BLaER1 (cell line): ENCODE results near the gene CHPT1.
"Not testable (repeated sequence)": the region's sequence is repeated elsewhere in the genome, so short reads cannot be mapped to it uniquely, and the experiment has no call there.

Experiments used
- H3K27ac ChIP-seq: shearing (Covaris generic); formaldehyde crosslinking; 2 replicates; pipeline ENCODE4 v1.8.1; 2022
- H3K27me3 ChIP-seq: shearing (Covaris generic); formaldehyde crosslinking; 2 replicates; pipeline ENCODE4 v1.8.1; 2022
- H3K36me3 ChIP-seq: shearing (Covaris generic); formaldehyde crosslinking; 2 replicates; pipeline ENCODE4 v1.8.1; 2022
- H3K4me1 ChIP-seq: shearing (Covaris generic); formaldehyde crosslinking; 2 replicates; pipeline ENCODE4 v1.8.1; 2022
- H3K4me2 ChIP-seq: shearing (Covaris generic); formaldehyde crosslinking; 2 replicates; pipeline ENCODE4 v1.8.1; 2022
- H3K4me3 ChIP-seq: shearing (Covaris generic); formaldehyde crosslinking; 2 replicates; pipeline ENCODE4 v1.8.1; 2022
- H3K9ac ChIP-seq: shearing (Covaris generic); formaldehyde crosslinking; 2 replicates; pipeline ENCODE4 v1.8.1; 2022
- H3K9me3 ChIP-seq: shearing (Covaris generic); formaldehyde crosslinking; 2 replicates; pipeline ENCODE4 v1.8.1; 2022
- H4K20me1 ChIP-seq: shearing (Covaris generic); formaldehyde crosslinking; 2 replicates; pipeline ENCODE4 v1.8.1; 2022
- Cebpa-rat ChIP-seq: shearing (Covaris generic); IDR thresholded peaks from 2 replicates; pipeline ENCODE4 v1.8.1; 2022

Gene CHPT1

GRCh38 chr12:101713059-101713682, 15.7 kb downstream of the CHPT1 start:
- no peaks in the 10 kb centered on the region for H3K27me3 ChIP-seq
- H3K9ac ChIP-seq: no peak overlapping the region
- no peaks in the 10 kb centered on the region for H3K9me3 ChIP-seq
- peaks cover 11% of the 10 kb centered on the region; the same call in 1 of the 2 replicates for H4K20me1 ChIP-seq
- H3K4me2 ChIP-seq: no peak overlapping the region
- no peak overlapping the region for H3K27ac ChIP-seq
- no peak for TF ChIP-seq Cebpa-rat
- H3K36me3 ChIP-seq: peaks cover 11% of the 10 kb centered on the region; the same call in 1 of the 2 replicates
- no peak overlapping the region for H3K4me3 ChIP-seq
- peaks cover 15% of the 10 kb centered on the region; the same call in 1 of the 2 replicates for H3K4me1 ChIP-seq

GRCh38 chr12:101713930-101714329, 16.5 kb downstream of the CHPT1 start:
- no peak for TF ChIP-seq Cebpa-rat
- Histone ChIP-seq H3K4me3 (no peak overlapping the region), H3K36me3 (peaks cover 18% of the 10 kb centered on the region), H3K27me3 (no peaks in the 10 kb centered on the region), H3K4me2 (no peak overlapping the region), H3K9ac (no peak overlapping the region), H3K4me1 (peaks cover 14% of the 10 kb centered on the region; the same call in 1 of the 2 replicates), H4K20me1 (peaks cover 11% of the 10 kb centered on the region; the same call in 1 of the 2 replicates), H3K9me3 (no peaks in the 10 kb centered on the region), H3K27ac (no peak overlapping the region)

- Histone ChIP-seq H3K36me3 (peaks cover 19% of the 10 kb centered on the region), H3K4me1 (peaks cover 7% of the 10 kb centered on the region; the same call in 1 of the 2 replicates), H3K9me3 (no peaks in the 10 kb centered on the region), H3K27ac (no peak overlapping the region), H3K4me2 (no peak overlapping the region), H3K9ac (no peak overlapping the region), H3K27me3 (no peaks in the 10 kb centered on the region), H4K20me1 (peaks cover 11% of the 10 kb centered on the region; the same call in 1 of the 2 replicates), H3K4me3 (no peak overlapping the region)
- TF ChIP-seq Cebpa-rat: no peak
Measured at GRCh38 chr12:101714877-101715444, 17.5 kb downstream of the CHPT1 start.

DNA sequence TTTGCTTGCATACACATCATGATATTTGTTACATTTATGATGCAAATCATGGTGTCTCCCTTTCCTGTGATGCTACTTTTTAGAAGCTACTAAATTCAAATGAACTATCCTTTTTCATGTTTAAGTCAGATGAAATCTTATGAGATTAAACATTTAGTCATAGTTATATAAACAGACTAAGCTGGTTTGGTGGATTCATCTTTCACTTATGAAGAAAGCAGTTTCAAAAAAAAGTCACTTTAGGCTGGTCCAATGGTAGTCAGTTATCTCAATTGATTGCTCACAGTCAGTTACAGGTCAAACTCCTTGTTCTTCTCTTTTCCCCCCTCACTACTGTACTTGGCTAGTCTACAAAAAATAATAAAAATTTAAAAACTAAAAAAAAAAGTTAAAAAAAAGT, 22.1 kb downstream of the CHPT1 start:
- no peak overlapping the region for H3K4me3 ChIP-seq
- no peak for TF ChIP-seq Cebpa-rat
- peaks cover 7% of the 10 kb centered on the region; the same call in 1 of the 2 replicates for H3K4me1 ChIP-seq
- H3K27me3 ChIP-seq: no peaks in the 10 kb centered on the region
- H3K9ac ChIP-seq: no peak overlapping the region
- H4K20me1 ChIP-seq: peaks cover 5% of the 10 kb centered on the region; the same call in 1 of the 2 replicates
- no peak overlapping the region for H3K27ac ChIP-seq
- peaks cover 35% of the 10 kb centered on the region for H3K36me3 ChIP-seq
- no peaks in the 10 kb centered on the region for H3K9me3 ChIP-seq
- no peak overlapping the region for H3K4me2 ChIP-seq

GRCh38 chr12:101720118-101720517, 22.7 kb downstream of the CHPT1 start:
- Histone ChIP-seq H3K4me3 (no peak overlapping the region), H3K4me2 (no peak overlapping the region), H3K4me1 (peaks cover 2% of the 10 kb centered on the region; the same call in 1 of the 2 replicates), H3K36me3 (peaks cover 35% of the 10 kb centered on the region), H3K27ac (no peak overlapping the region), H3K27me3 (no peaks in the 10 kb centered on the region), H3K9ac (no peak overlapping the region), H3K9me3 (no peaks in the 10 kb centered on the region), H4K20me1 (peaks cover 2% of the 10 kb centered on the region; the same call in 1 of the 2 replicates)
- no peak for TF ChIP-seq Cebpa-rat

- no peaks in the 10 kb centered on the region for H4K20me1 ChIP-seq
- H3K36me3 ChIP-seq: peaks cover 32% of the 10 kb centered on the region
- no peak overlapping the region for H3K9ac ChIP-seq
- no peak overlapping the region for H3K4me3 ChIP-seq
- H3K4me1 ChIP-seq: no peaks in the 10 kb centered on the region
- no peak for TF ChIP-seq Cebpa-rat
- no peaks in the 10 kb centered on the region for H3K27me3 ChIP-seq
- H3K27ac ChIP-seq: no peak overlapping the region
- no peak overlapping the region for H3K4me2 ChIP-seq
- no peaks in the 10 kb centered on the region for H3K9me3 ChIP-seq
Measured at GRCh38 chr12:101722392-101722791, 25.0 kb downstream of the CHPT1 start.

GRCh38 chr12:101727098-101727497, 29.7 kb downstream of the CHPT1 start:
- no peak overlapping the region for H3K9ac ChIP-seq
- H4K20me1 ChIP-seq: no peaks in the 10 kb centered on the region
- H3K27me3 ChIP-seq: no peaks in the 10 kb centered on the region
- H3K9me3 ChIP-seq: no peaks in the 10 kb centered on the region
- peaks cover 22% of the 10 kb centered on the region for H3K36me3 ChIP-seq
- no peak overlapping the region for H3K27ac ChIP-seq
- no peak overlapping the region for H3K4me3 ChIP-seq
- no peak for TF ChIP-seq Cebpa-rat
- H3K4me2 ChIP-seq: no peak overlapping the region
- no peaks in the 10 kb centered on the region for H3K4me1 ChIP-seq

GRCh38 chr12:101729842-101730241, 32.4 kb downstream of the CHPT1 start:
- Histone ChIP-seq H3K9ac (no peak overlapping the region), H3K4me3 (no peak overlapping the region), H3K9me3 (no peaks in the 10 kb centered on the region), H3K4me2 (no peak overlapping the region), H3K27me3 (no peaks in the 10 kb centered on the region), H3K36me3 (peaks cover 26% of the 10 kb centered on the region), H3K27ac (no peak overlapping the region), H3K4me1 (no peaks in the 10 kb centered on the region), H4K20me1 (no peaks in the 10 kb centered on the region)
- TF ChIP-seq Cebpa-rat: no peak

- Histone ChIP-seq H3K36me3 (peaks cover 21% of the 10 kb centered on the region), H3K9ac (no peak overlapping the region), H3K4me2 (no peak overlapping the region), H4K20me1 (no peaks in the 10 kb centered on the region), H3K27me3 (no peaks in the 10 kb centered on the region), H3K9me3 (no peaks in the 10 kb centered on the region), H3K4me3 (no peak overlapping the region), H3K4me1 (no peaks in the 10 kb centered on the region), H3K27ac (no peak overlapping the region)
- TF ChIP-seq Cebpa-rat: no peak
Measured at GRCh38 chr12:101732318-101732717, 34.9 kb downstream of the CHPT1 start.

DNA sequence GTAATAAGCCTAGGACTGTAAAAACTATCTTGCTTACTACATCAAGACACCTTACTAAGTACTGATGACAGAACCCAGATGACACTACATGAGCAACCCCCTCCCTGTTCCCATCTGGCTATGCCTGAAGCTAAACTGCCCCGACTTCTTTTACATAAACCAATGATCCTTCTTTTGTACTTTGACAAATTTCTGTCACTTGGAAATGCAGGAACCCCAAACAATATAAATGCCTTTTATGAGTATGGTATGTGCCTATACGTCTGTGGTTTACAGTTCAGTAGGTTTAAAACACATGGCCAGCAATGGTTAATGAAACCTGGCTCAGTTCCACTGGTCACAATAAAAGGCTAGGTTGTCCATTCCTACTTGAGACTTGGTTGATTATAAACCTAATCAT, 35.7 kb downstream of the CHPT1 start:
- no peak for TF ChIP-seq Cebpa-rat
- H4K20me1 ChIP-seq: no peaks in the 10 kb centered on the region
- H3K36me3 ChIP-seq: peaks cover 29% of the 10 kb centered on the region
- no peak overlapping the region for H3K4me3 ChIP-seq
- H3K4me2 ChIP-seq: no peak overlapping the region
- H3K27me3 ChIP-seq: no peaks in the 10 kb centered on the region
- no peak overlapping the region for H3K27ac ChIP-seq
- no peaks in the 10 kb centered on the region for H3K9me3 ChIP-seq
- no peak overlapping the region for H3K9ac ChIP-seq
- no peaks in the 10 kb centered on the region for H3K4me1 ChIP-seq

GRCh38 chr12:101734482-101734881, 37.0 kb downstream of the CHPT1 start:
- H3K9ac ChIP-seq, H3K4me3 ChIP-seq, H3K4me1 ChIP-seq, H3K27ac ChIP-seq, H3K27me3 ChIP-seq, H3K4me2 ChIP-seq, H4K20me1 ChIP-seq: not testable (repeated sequence)
- Histone ChIP-seq H3K9me3 (peaks cover 11% of the 10 kb centered on the region; the same call in 1 of the 2 replicates), H3K36me3 (peaks cover 42% of the 10 kb centered on the region)
